NCI-H1694 (cell line): Measurements from ENCODE around the gene PCOLCE2.

Experiments used
- DNase-seq: peaks from one replicate; lab custom pipeline; 2025; lab: John Stamatoyannopoulos, UW

Gene PCOLCE2

GRCh38 chr3:142888481-142889211 is at the start of gene PCOLCE2:
Gene PCOLCE2 (minus strand): TSS chr3:142889083. CDS start chr3:142888896, 187 bp downstream.
- peak; percentile 53 for DNase-seq

- DNase-seq = no peak
Observed at GRCh38 chr3:142935963-142936362, 47.1 kb upstream of the PCOLCE2 start.

- no peak for DNase-seq
Observed at GRCh38 chr3:142934887-142935269, 46.0 kb upstream of the PCOLCE2 start.

- DNase-seq = no peak
Observed at GRCh38 chr3:142934128-142934886, 45.4 kb upstream of the PCOLCE2 start.

GRCh38 chr3:142931222-142931621 is 42.3 kb upstream of the PCOLCE2 start:
- DNase-seq = no peak

GRCh38 chr3:142930463-142930862 is 41.6 kb upstream of the PCOLCE2 start:
- DNase-seq = no peak

- no peak for DNase-seq
Observed at GRCh38 chr3:142929890-142930289, 41.0 kb upstream of the PCOLCE2 start.

- peak; percentile 18 for DNase-seq
Observed at GRCh38 chr3:142929109-142929508, 40.2 kb upstream of the PCOLCE2 start.

- DNase-seq = no peak
Observed at GRCh38 chr3:142926368-142926944, 37.6 kb upstream of the PCOLCE2 start.

GRCh38 chr3:142925140-142925539 is 36.3 kb upstream of the PCOLCE2 start:
- DNase-seq = no peak

GRCh38 chr3:142923694-142924093 is 34.8 kb upstream of the PCOLCE2 start:
- no peak for DNase-seq

GRCh38 chr3:142916605-142917004 is 27.7 kb upstream of the PCOLCE2 start:
- no peak for DNase-seq

GRCh38 chr3:142915636-142916035 is 26.8 kb upstream of the PCOLCE2 start:
- no peak for DNase-seq

GRCh38 chr3:142914286-142914811 is 25.5 kb upstream of the PCOLCE2 start:
- no peak for DNase-seq

- DNase-seq = no peak
Observed at GRCh38 chr3:142913432-142913831, 24.5 kb upstream of the PCOLCE2 start.

- no peak for DNase-seq
Observed at GRCh38 chr3:142912402-142913172, 23.7 kb upstream of the PCOLCE2 start.

- no peak for DNase-seq
Observed at GRCh38 chr3:142910280-142910679, 21.4 kb upstream of the PCOLCE2 start.

- no peak for DNase-seq
Observed at GRCh38 chr3:142909282-142909681, 20.4 kb upstream of the PCOLCE2 start.

GRCh38 chr3:142907996-142908395 is 19.1 kb upstream of the PCOLCE2 start:
- no peak for DNase-seq

GRCh38 chr3:142904639-142905436 is 16.0 kb upstream of the PCOLCE2 start:
- no peak for DNase-seq

GRCh38 chr3:142902356-142902755 is 13.5 kb upstream of the PCOLCE2 start:
- no peak for DNase-seq
